HG03565 (cell line): ENCODE results near the gene RAB39A.
A peak's percentile ranks its signal among the peaks of the same experiment; 100 is the strongest.

Source experiments
- ATAC-seq: cut with Tn5 transposase; IDR thresholded peaks from one replicate; pipeline ENCODE4 v1.9.1; 2021; ENCODE audit warnings: mild to moderate bottlenecking, moderate library complexity; ENCODE audit not compliant: unreplicated experiment

Gene RAB39A

DNA sequence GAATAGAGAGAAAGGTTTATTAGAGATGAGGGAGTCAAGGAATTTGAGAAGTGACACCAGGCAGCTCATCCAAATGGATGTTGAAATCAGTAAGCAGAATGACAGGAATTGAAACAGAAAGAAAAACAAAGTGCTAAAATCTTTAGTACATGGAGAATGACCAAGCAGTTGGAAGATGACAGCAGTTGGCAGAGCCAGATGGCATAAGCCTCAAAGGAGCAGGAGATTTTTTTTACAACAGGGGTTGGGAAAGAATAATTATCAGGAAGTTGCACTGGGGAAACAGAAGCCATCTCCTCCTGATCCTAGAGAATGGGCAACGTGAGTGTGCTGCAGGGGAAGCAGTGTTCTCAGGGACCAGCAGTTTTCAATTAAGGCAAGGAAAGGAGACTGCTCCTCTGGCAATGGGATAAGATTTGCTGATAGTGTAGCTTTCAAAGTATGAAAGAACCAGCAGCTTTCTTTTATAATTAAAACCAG lies 28.9 kb downstream of the RAB39A start:
- ATAC-seq = peak; percentile 70

DNA sequence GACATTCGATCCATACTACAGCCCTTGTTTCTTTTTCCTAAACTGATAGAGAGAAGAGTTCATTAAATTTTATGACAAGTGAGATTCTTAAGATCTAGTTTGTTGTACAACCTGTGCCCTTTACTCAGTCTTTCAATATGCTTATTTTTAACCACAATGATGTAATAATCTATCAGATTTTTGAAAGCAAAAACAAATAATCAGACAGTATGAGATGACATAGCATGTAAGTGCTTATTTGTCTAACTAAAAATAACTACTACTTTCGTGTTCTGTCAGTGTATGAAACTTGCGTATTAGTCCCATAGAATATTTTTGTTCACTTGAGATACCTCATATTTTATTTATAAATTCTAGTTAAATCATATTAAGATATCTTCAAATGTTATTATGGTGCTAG lies 33.2 kb downstream of the RAB39A start:
- no peak for ATAC-seq

DNA sequence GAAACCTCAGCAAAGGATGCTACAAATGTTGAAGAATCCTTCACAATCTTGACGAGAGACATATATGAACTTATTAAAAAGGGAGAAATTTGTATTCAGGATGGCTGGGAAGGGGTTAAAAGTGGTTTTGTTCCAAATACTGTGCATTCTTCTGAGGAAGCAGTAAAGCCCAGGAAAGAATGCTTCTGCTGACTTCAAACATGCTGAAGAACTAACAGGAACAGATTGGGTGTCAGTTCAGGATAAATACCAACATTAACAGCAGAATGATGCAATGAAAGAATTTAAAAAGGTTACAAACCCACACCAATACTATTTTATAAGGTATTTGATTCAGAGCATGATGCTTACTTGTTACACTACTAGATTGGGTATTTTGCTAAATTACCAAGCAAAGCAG lies 33.9 kb downstream of the RAB39A start:
- no peak for ATAC-seq

DNA sequence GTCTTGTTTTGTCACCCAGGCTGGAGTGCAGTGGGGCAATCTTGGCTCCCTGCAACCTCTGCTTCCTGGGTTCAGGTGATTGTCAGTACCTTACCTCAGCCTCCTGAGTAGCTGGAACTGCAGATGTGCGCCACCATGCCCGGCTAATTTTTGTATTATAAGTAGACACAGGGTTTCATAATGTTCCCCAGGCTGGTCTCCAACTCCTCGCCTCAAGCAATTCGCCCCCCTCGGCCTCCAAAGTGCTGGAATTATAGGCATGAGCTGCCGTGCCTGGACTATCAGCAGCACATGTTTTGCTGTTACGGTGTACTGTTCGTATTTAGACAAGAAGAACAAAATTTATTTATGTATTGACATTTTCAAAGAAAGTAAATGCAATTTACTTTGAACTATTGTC lies 34.8 kb downstream of the RAB39A start:
- ATAC-seq = no peak

DNA sequence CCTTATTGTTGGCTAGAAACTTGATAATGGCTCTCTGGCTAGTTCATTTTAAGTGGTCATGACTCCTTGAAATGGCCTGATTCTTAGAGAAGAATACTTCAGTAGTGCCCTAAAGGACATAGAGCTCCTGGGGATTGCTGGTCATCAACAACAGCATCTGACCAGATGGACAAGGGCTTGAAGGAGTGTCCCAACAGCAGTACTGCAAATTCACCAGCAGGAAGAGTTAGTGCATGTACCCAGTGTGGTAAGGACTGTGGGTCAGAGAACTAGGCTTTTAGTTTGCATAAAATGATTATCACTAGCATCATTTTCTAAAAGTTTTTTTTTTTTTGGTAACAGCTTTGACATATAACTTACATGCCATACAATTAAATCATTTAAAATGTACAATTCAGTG lies 41.0 kb downstream of the RAB39A start:
- no peak for ATAC-seq

DNA sequence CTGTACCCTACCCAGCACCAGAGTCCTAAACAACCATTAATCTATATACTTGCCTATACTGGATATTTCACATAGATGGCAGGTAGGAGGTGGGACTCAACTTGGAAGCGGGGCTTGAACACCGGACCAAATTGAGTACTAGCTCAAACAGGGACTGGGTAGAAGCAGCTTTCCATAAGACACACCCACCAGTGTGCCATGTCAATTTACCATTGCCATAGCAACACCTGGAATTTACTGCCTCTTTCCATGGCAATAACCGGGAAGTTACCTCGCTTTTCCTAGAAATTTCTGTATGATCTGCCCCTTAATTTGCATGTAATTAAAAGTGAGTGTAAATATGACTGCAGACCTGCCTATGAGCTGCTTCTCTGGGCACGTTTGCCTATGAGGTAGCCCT lies 41.8 kb downstream of the RAB39A start:
- ATAC-seq = no peak

DNA sequence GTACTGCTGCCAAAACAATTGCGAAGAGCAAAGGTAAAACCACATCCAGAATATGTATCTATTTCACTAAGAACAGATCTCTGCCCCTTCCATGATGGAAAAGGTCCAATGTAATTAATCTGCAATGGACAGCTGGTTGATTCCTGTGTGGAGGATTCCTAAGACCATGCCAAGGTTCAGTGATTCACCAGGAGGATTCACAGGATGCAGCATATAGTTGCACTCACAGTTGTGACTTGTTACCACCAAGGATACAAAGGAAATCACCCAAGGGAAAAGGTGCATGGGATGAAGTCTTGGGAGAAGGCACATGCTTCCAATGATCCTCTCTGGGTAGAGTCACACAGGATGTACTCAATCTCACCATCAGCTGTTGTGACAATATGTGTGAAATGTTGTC lies 45.4 kb downstream of the RAB39A start:
- ATAC-seq = no peak

DNA sequence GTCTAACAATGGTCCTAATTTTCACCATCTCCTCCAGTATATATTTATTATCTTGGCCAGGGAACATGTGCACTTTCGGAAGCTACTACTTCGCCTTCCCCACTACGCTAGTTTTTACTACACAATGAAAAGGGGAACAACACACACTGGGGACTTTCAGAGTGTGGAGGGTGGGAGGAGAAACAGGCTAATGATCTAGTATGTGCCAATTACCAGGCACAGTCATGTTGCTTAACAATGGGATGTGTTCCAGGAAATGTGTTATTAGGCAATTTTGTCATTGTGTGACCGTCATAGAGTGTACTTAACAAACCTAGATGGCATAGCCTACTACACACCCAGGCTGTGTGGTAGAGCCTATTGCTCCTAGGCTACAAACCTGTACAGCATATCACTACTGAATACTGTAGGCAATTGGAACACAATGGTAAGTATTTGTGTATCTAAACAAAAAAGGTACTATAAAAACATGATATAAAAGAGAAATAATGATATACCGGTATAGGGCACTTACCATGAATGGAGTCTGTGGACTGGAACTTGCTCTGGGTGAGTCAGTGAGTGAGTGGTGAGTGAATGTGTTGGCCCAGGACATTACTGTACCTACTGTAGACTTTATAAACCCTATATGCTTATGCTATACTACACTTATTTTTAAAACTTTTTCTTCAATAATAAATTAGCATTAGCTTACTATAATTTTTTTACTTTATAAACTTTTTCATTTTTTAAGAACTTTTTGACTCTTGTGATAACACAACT lies 60.3 kb downstream of the RAB39A start:
- no peak for ATAC-seq

DNA sequence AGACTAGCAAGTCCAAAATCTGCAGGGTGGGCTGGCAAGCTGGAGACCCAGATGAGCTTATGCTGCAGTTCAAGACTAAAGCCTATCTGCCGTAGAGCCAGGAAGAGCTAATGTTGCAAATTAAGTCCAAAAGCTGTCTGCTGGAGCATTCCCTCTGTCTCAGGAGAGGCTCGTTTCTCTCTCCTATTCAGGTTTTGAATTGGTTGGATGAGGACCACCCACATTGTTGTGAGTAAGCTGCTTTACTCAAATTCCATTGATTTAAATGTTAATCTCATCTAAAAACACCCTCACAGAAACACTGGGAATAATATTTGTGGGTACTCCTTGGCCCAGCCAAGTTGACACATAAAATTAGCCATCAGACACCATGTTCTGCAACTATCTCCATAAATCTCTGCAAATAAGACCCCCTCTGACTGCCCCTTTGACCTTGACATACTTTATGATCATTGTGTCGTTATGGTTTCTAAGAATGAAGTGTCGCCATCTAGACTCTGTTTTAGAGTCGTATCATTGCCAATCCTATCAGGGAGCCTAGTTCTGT lies 63.7 kb downstream of the RAB39A start:
- no peak for ATAC-seq

DNA sequence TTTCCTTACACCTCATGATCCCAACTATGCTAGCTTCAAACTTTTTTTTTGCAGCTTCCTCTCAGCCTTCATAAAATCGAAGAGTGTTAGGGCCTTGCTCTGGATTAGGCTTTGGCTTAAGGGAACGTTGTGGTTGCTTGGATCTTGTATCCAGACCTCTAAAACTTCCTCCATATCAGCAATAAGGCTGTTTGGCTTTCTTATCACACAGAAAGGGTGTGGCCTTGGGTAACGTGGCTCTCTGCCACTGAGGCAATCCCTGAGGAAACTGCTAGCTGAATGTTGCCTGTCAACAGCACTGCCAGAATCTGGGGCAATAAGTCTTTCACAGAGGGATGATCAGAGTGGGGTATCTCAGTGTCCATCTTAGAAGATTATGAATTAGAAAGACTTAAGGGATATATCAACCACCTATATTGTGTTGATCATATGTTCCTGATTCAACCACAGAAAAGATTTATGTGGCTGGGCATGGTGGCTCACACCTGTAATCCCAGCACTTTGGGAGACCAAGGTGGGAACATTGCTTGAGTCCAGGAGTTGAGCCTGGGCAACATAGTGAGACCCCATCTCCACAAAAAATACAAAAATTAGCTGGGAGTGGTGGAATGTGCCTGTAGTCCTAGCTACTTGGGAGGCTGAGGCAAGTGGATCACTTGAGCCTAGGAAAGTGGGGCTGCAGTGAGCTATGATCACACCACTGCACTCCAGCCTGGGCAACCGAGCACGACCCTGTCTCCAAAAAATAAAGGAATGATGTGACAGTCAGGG lies 67.9 kb downstream of the RAB39A start:
- ATAC-seq = no peak

DNA sequence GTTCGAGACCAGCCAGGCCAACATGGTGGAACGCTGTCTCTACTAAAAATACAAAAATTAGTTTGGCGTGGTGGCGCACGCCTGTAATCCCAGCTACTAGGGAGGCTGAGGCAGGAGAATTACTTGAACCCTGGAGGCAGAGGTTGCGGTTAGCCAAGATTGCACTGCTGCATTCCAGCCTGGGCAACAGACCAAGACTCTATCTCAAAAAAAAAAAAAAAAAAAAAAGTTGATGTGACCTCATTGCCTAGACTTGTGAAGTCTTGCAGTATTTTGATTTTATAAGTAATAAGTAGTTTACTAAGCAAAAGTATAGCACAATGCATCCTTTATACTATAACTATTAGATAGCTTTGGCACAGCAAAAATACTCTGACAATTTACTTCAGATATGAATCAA lies 70.5 kb downstream of the RAB39A start:
- no peak for ATAC-seq

DNA sequence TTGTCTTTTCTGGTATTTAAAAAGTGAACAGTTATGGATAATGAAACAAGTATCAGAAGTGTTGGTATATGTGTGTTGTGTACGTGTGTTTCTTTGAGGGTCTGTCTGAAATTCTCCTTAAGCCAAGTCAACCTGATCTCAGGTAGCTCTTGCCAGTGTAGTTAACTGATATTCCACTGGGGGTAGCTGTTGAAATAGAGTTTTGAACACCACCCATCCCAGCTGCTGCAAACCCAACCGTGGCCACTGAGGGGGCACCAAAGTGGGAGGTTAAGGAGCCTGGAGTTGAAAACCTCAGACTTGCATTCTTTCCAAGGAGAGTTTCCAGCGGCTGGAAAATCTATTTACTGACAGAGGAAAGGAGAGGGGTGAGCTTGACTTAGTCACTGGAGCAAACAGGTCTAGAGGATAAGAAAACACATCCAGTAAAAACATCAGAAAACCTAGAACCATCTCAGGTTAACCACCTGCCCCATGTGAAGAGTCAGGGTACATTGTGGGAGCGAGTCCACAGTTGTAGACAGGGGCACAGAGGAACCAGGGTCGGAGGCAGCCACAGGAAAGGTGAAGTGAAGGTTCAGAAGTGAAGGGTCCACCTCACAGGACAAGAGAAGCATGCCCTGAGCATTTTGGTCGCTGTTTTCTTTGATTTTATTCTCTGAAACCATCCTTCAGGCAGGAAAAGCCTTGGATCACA lies 71.7 kb downstream of the RAB39A start:
- ATAC-seq = peak; percentile 70

DNA sequence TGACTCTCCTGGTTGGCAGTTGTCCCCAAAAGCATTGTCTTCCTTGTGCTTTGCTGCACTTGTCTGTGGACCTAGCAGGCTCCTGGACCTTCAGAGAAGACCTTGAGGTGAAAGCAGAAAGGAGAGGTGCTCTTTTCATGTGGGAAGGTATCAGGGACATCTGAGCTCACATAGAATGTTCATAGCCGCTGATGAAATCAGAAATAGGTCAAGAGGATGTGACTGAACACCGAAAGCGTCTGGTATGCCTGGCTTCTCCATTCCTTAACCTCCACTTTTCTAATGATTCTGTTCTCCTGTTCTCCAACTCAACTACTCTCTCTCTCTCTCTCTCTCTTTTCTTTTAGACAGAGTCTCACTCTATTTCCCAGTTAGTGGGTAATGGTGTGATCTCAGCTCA lies 74.2 kb downstream of the RAB39A start:
- ATAC-seq = no peak

DNA sequence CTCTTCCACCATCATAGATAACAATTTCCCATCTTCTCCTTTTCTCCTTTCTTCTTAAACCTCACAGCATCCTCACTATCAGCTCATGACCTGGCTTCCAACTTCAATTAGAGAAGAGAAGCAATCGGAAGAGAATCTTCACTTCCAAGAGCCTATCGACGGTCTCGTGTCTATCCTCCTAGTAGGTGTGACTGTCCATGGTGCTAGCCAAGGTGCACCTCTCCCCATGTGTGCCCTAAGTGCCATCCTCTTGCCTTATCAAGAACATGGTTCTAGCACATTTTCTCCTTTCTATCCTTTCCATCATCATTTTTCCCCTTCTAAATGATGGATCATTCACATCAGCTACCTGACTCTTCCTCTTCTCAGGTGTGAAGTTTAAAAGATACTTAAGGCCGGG lies 75.4 kb downstream of the RAB39A start:
- ATAC-seq = no peak

DNA sequence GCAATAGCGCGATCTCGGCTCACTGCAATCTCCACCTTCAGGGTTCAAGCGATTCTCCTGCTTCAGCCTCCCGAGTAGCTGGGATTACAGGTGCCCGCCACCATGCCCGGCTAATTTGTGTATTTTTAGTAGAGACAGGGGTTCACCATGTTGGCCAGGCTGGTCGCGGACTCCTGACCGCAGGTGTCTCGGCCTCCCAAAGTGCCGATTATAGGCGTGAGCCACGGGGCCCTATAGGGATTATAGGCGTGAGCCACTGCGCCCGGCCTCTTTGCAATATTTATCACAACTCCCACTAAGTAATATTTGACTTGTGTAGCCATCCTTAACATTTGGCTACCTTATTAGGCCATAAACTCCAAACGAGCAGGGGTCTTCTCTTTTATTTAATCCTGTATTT lies 79.6 kb downstream of the RAB39A start:
- no peak for ATAC-seq

DNA sequence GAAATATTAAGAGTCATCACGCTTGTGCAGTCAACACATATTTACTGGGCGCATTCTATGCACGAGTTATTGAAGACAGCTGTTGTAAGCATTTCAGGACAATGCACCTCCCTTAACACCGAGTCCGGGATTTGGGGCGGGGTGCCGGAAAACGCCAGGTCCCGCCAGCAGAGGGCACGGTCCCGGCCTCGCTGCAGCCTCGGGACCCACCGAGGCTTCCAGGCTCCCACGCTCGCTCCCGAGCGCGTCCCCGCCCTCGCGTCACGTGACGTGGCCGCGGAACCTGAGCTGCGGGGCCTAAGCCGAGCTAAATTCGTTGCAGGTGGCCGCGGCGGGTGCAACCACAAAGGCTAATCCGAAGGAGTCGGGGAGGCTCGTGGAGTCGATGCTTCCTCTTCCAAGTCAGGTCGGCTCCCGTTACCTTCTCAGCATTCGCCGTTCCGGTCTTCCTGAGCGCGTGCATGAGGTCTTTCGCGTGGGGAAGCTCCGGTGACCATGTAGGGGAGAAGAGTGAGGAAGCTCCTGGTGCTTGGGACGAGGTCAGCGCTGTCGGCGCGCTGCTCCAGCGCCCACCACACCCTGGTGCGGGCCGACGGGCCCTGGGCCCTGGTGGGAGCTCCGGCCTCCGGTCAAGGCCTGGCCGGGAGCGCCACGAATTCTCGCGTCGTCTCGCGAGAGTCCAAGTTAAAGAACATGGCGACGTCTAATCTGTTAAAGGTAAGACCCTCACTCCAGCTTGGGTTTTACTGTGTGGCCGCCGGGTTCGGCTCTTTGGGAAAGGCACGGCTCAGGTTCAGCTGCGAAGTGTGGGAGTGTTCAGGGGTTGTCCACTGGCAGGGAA lies 80.6 kb downstream of the RAB39A start, which contains the start of gene CUL5:
CUL5 (plus strand) TSS at position 243 of the 841 bp plus-strand sequence; CDS start at position 694, 451 bp downstream.
- ATAC-seq = peak; percentile 64

DNA sequence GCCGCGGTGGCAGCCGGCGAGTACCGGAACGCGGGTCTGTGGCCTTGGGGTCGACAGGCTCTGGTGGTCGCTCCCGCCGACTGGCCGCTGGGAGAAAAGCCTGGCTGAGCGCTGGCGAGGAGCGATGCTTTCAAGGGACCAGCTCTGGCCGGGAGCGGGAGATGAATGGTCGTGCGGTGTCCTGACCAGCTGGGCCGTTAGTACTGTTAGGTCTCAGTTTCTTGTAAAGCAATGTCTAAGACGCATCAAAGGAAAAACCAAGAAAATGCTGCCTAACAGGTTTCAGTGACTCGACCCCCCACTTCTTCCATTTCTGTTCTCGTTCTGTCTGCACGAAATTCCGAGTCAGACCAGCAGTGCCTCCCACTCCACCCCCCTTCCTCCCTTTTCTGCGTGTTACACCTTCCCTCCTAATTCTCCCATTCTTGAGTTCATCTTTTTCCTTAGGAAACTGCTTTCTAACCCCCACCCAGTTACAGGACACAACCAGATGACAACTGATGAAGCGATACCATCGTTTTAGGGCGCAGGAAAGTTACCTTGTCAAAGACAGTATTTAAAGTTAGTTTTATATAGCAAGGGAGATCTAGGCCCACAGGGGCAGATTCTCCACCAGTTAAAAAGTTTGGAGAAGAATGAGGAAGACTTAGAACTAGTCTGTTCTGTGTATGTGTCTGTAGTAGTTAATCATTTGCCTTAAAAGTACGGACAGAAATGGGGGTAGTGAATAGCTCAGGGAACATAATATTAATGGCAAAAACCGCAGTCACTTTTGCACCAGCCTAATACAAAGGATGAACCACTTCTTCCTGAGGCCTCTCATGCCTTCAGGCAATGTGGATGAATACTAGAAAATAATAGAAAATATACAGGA lies 81.5 kb downstream of the RAB39A start:
- ATAC-seq = peak; percentile 12

DNA sequence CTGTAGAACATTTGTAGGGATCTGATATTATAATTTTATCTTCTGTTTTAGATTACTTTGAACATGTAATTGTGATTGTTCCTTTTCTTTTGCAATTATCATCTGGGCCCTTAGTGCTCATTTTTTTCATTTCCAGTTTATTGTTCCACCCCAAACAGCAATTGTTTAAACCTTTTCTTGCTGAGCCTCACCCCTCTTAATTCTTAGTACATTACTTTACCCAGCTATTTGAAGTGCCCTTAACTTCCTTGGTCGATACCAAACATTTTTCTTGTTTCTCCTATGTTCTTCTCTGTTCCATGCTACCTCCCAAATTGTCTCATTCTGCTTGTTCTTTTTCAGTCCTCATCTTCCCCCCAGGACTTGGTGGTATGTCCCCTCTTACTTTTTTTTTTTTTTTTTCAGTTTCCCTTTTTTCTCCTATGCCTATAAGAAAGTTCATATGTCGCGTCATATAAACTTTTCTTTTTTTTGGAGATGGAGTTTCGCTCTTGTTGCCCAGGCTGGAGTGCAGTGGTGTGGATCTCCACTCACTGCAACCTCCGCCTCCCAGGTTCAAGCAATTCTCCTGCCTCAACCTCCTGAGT lies 84.0 kb downstream of the RAB39A start:
- ATAC-seq = no peak
